Measurements from ENCODE around the gene QPCTL. TPM values are rescaled to one million over a fixed set of nuclear protein-coding genes. Genes with fewer than 3 reads are reported as not detected.

Gene QPCTL
- 6.3 and 6.6 TPM in 2 replicates for total RNA-seq (2014; rRNA removed; shearing (Covaris generic))
- 12.5 and 37.3 TPM in 2 replicates for polyA plus RNA-seq (2014; cell fraction: nucleus; rRNA removed)

- DNase-seq (ENCODE audit: extremely low read depth, low read depth) = peak; percentile 99
Observed at GRCh38 chr19:45692187-45693105, at the start of gene QPCTL. TSS of gene QPCTL (plus strand) at chr19:45692666. CDS start at chr19:45692704, 38 bp downstream.

- peak; percentile 67 for DNase-seq (ENCODE audit: extremely low read depth, low read depth)
Observed at GRCh38 chr19:45643024-45643926, 49.2 kb upstream of the QPCTL start.

- DNase-seq (ENCODE audit: extremely low read depth, low read depth) = no peak
Observed at GRCh38 chr19:45643927-45644771, 48.3 kb upstream of the QPCTL start.

GRCh38 chr19:45645068-45645630 is 47.3 kb upstream of the QPCTL start:
- no peak for DNase-seq (ENCODE audit: extremely low read depth, low read depth)

- peak; percentile 83 for DNase-seq (ENCODE audit: extremely low read depth, low read depth)
Observed at GRCh38 chr19:45645631-45646344, 46.7 kb upstream of the QPCTL start.

GRCh38 chr19:45646345-45646698 is 46.1 kb upstream of the QPCTL start:
- no peak for DNase-seq (ENCODE audit: extremely low read depth, low read depth)

- DNase-seq (ENCODE audit: extremely low read depth, low read depth) = no peak
Observed at GRCh38 chr19:45650722-45651121, 41.7 kb upstream of the QPCTL start.

GRCh38 chr19:45653634-45654033 is 38.8 kb upstream of the QPCTL start:
- no peak for DNase-seq (ENCODE audit: extremely low read depth, low read depth)

- DNase-seq (ENCODE audit: extremely low read depth, low read depth) = no peak
Observed at GRCh38 chr19:45655073-45655472, 37.4 kb upstream of the QPCTL start.

GRCh38 chr19:45657520-45658167 is 34.8 kb upstream of the QPCTL start:
- no peak for DNase-seq (ENCODE audit: extremely low read depth, low read depth)

- no peak for DNase-seq (ENCODE audit: extremely low read depth, low read depth)
Observed at GRCh38 chr19:45659096-45659729, 33.3 kb upstream of the QPCTL start.

GRCh38 chr19:45660636-45661035 is 31.8 kb upstream of the QPCTL start:
- no peak for DNase-seq (ENCODE audit: extremely low read depth, low read depth)

GRCh38 chr19:45663800-45664199 is 28.7 kb upstream of the QPCTL start:
- DNase-seq (ENCODE audit: extremely low read depth, low read depth) = no peak

GRCh38 chr19:45664575-45664974 is 27.9 kb upstream of the QPCTL start:
- DNase-seq (ENCODE audit: extremely low read depth, low read depth) = no peak

GRCh38 chr19:45667620-45668341 is 24.7 kb upstream of the QPCTL start, which contains the start of gene GIPR:
TSS of gene GIPR (plus strand) at chr19:45668221. CDS start at chr19:45669521, 1,300 bp downstream.
- DNase-seq (ENCODE audit: extremely low read depth, low read depth) = peak; percentile 52

- DNase-seq (ENCODE audit: extremely low read depth, low read depth) = no peak
Observed at GRCh38 chr19:45668342-45668871, 24.1 kb upstream of the QPCTL start.

All from NCI-H460 (cell line).